Measurements from ENCODE around the gene CDHR2. TPM values are rescaled to one million over a fixed set of nuclear protein-coding genes. Genes with fewer than 3 reads are reported as not detected.

The CDHR2 gene
- total RNA-seq, 3 donors from 2014 or later (not counting 1 experiment from before 2014, with no cell fraction given) = 0.75 to 2.2 (median 1.8) TPM

DNA sequence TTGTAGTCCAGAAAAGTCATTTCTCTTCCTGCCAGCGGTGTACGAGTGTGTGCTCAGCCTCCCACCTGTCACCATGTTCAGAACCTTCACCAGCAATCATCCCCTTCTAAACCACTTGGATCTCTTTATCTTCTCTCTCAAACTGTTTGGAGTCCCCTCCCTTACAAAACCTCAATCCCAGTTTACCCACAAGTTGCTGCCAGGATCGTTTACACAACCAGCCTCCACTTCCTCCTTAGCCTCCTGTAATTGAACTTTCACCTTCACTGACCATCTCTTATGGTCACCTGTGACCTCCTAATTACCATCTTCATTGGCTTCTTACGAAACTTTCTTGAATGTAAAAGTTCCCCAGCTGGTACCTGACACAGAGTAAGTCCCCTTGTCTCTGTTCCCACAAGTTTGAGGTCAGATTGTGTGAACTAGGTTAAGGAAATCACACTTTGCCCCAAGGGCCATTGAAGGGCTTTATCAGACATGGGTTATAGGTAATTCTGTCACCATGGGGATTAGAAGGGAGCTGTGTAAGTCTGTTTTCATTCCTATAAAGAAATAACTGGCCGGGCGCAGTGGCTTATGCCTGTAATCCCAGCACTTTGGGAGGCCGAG, 32.0 kb upstream of the CDHR2 start:
- H3K27ac Mint-ChIP-seq = peak overlapping the region; percentile 64 to 77

DNA sequence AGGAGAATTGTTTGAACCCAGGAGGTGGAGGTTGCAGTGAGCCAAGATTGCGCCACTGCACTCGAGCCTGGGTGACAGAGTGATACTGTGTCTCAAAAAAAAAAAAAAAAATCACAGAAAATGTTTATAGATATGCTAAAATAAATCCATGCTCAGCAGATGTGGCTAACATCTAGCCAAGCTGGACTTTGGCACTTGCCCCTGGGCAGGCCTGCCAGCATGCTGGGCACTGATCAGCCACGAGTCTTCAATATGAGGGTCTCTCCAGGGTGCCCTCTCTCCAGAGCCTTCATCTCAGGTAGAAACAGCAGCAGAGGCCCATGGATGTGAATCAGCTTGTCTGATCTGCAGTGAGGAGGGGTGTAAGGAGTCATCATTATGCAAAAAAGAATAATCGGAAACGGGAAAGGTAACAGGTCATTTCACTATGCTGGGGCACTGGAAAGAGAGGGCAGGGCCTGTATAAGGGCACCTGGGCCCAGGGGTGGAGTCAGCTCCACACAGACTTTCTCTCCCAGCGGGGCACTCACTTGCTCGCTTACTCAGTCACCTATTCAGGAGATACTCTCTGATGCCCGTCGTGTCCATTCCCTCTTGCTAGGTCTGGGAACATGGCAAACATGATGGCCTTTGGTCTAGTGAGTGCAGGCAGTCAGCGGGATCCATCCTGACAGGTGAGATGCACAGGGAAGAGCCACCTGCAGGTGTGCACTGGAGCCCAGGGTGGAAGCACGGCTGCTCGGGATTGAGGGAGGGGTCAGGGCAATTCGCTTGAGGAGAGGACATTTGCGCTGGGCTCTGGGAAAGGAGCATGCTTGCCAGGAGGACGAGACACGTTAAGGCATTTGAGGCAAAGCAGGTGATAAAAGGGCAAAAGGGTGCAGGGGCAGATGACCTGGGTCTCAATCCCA, 29.1 kb upstream of the CDHR2 start:
- H3K9me3 Mint-ChIP-seq = no peaks in the 10 kb centered on the region
- no peak overlapping the region for H3K27ac ChIP-seq (ENCODE audit: low read length)
- no peaks in the 10 kb centered on the region for H3K27me3 ChIP-seq (ENCODE audit: control insufficient read depth, insufficient read depth, low read length)
- no peaks in the 10 kb centered on the region for H3K9me3 ChIP-seq (ENCODE audit: control insufficient read depth, insufficient read depth, low read length)
- no peak overlapping the region for H3K4me3 Mint-ChIP-seq
- H3K27ac Mint-ChIP-seq = no peak overlapping the region
- peaks cover 22 to 32% of the 10 kb centered on the region in 2 donors for H3K4me1 Mint-ChIP-seq
- 80% methylated on average over 16 of the region's 16 CpGs for whole genome bisulfite sequencing (ENCODE audit: insufficient coverage)
- intact Hi-C loops (cut with micrococcal nuclease) = no loop called here
- no peaks in the 10 kb centered on the region for H3K36me3 ChIP-seq (ENCODE audit: control insufficient read depth, insufficient read depth, low read length)
- TF ChIP-seq, protein P1, sequence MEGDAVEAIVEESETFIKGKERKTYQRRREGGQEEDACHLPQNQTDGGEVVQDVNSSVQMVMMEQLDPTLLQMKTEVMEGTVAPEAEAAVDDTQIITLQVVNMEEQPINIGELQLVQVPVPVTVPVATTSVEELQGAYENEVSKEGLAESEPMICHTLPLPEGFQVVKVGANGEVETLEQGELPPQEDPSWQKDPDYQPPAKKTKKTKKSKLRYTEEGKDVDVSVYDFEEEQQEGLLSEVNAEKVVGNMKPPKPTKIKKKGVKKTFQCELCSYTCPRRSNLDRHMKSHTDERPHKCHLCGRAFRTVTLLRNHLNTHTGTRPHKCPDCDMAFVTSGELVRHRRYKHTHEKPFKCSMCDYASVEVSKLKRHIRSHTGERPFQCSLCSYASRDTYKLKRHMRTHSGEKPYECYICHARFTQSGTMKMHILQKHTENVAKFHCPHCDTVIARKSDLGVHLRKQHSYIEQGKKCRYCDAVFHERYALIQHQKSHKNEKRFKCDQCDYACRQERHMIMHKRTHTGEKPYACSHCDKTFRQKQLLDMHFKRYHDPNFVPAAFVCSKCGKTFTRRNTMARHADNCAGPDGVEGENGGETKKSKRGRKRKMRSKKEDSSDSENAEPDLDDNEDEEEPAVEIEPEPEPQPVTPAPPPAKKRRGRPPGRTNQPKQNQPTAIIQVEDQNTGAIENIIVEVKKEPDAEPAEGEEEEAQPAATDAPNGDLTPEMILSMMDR (IDR thresholded peaks at IDR 0.05) = no peak
- H3K4me1 ChIP-seq (ENCODE audit: control insufficient read depth, insufficient read depth, low read length) = peaks cover 26% of the 10 kb centered on the region
- no peak overlapping the region for H3K4me3 ChIP-seq (ENCODE audit: low read length)
- no peaks in the 10 kb centered on the region for H3K27me3 Mint-ChIP-seq (ENCODE audit: low read depth in 2 of 2)
- ATAC-seq (no peak), DNase-seq (no peak)
- no peaks in the 10 kb centered on the region for H3K36me3 Mint-ChIP-seq

More for the DNA sequence above, 32.0 kb upstream of the CDHR2 start:
- intact Hi-C loops (cut with micrococcal nuclease) = no loop called here
- Histone ChIP-seq H3K9me3 (ENCODE audit: control insufficient read depth, insufficient read depth, low read length) (no peaks in the 10 kb centered on the region), H3K4me1 (ENCODE audit: control insufficient read depth, insufficient read depth, low read length) (peaks cover 26% of the 10 kb centered on the region), H3K4me3 (ENCODE audit: low read length) (no peak overlapping the region), H3K36me3 (ENCODE audit: control insufficient read depth, insufficient read depth, low read length) (no peaks in the 10 kb centered on the region), H3K27me3 (ENCODE audit: control insufficient read depth, insufficient read depth, low read length) (no peaks in the 10 kb centered on the region), H3K27ac (ENCODE audit: low read length) (peak overlapping the region; percentile 15)
- H3K36me3 Mint-ChIP-seq = no peaks in the 10 kb centered on the region
- H3K4me1 Mint-ChIP-seq = peaks cover 16 to 31% of the 10 kb centered on the region in 2 donors
- TF ChIP-seq, protein P1 (IDR thresholded peaks at IDR 0.05) = no peak
- H3K4me3 Mint-ChIP-seq = peak overlapping the region; percentile 71
- WGBS (ENCODE audit: insufficient coverage) = 45% methylated on average over 7 of the region's 7 CpGs
- peak in 1 of 2 donors; percentile 53 for DNase-seq
- H3K27me3 Mint-ChIP-seq (ENCODE audit: low read depth in 2 of 2) = no peaks in the 10 kb centered on the region
- no peaks in the 10 kb centered on the region for H3K9me3 Mint-ChIP-seq
- peak; percentile 54 to 96 (median 92) for ATAC-seq

DNA sequence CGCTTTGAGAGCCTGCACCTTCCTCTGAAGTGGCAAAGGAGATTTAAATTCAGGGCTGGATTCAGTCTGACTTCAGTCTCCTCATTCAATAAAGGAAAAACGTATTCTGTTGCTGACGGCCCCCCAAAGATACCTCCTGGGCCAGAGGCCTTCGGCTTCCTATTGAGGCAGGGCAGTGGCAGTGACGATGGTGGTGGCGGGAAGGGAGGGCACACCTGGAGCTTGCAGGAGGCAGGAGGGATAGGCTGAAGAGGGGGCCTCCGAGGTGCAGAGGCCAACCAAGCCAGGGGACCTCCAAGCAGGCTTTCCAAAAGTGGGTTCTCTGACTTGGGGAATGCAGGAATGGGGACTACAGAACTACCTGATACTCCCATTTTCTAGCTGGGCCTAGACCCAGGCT, 27.9 kb upstream of the CDHR2 start:
- ATAC-seq = no peak
- no peak overlapping the region for H3K4me3 ChIP-seq (ENCODE audit: low read length)
- Mint-ChIP-seq H3K36me3 (no peaks in the 10 kb centered on the region), H3K4me1 (peaks cover 22 to 32% of the 10 kb centered on the region in 2 donors), H3K4me3 (no peak overlapping the region), H3K27ac (no peak overlapping the region), H3K27me3 (ENCODE audit: low read depth in 2 of 2) (no peaks in the 10 kb centered on the region), H3K9me3 (no peaks in the 10 kb centered on the region)
- peaks cover 20% of the 10 kb centered on the region for H3K4me1 ChIP-seq (ENCODE audit: control insufficient read depth, insufficient read depth, low read length)
- no peaks in the 10 kb centered on the region for H3K36me3 ChIP-seq (ENCODE audit: control insufficient read depth, insufficient read depth, low read length)
- TF ChIP-seq, protein P1 (IDR thresholded peaks at IDR 0.05) = no peak
- DNase-seq = no peak
- no peaks in the 10 kb centered on the region for H3K9me3 ChIP-seq (ENCODE audit: control insufficient read depth, insufficient read depth, low read length)
- intact Hi-C loops (cut with micrococcal nuclease) = no loop called here
- H3K27me3 ChIP-seq (ENCODE audit: control insufficient read depth, insufficient read depth, low read length) = no peaks in the 10 kb centered on the region
- 91% methylated on average over 7 of the region's 7 CpGs for WGBS (ENCODE audit: insufficient coverage)
- H3K27ac ChIP-seq (ENCODE audit: low read length) = no peak overlapping the region
